Duodenal mucosa (tissue), 2 donors: Measurements from ENCODE around the gene HADHA.

Experiments used
- H3K27ac ChIP-seq: one replicate; pipeline ENCODE4 v1.7.0; 2013; ENCODE audit warnings: low read depth, low read length
- H3K27me3 ChIP-seq, 2 donors: one replicate each; pipeline ENCODE4 v1.7.0; 2013; ENCODE audit warnings: low read length in 2 of 2, control low read depth in 1 of 2; ENCODE audit not compliant: insufficient read depth in 2 of 2, control insufficient read depth in 1 of 2
- H3K36me3 ChIP-seq, 2 donors: one replicate each; pipeline ENCODE4 v1.7.0; 2013; ENCODE audit warnings: low read length in 2 of 2, control low read depth in 1 of 2; ENCODE audit not compliant: insufficient read depth in 2 of 2, control insufficient read depth in 1 of 2
- H3K4me1 ChIP-seq, 2 donors: one replicate each; pipeline ENCODE4 v1.7.0; 2013; ENCODE audit warnings: low read length in 2 of 2, control low read depth in 1 of 2; ENCODE audit not compliant: insufficient read depth in 2 of 2, control insufficient read depth in 1 of 2
- H3K4me3 ChIP-seq, 2 donors: one replicate each; pipeline ENCODE4 v1.7.0; 2013; ENCODE audit warnings: low read length in 2 of 2, low read depth in 1 of 2
- H3K9ac ChIP-seq, 2 donors: one replicate each; pipeline ENCODE4 v1.7.0; 2013; ENCODE audit warnings: low read length in 2 of 2, low read depth in 1 of 2
- H3K9me3 ChIP-seq, 2 donors: one replicate each; pipeline ENCODE4 v1.7.0; 2013; ENCODE audit warnings: low read length in 2 of 2, control low read depth in 1 of 2; ENCODE audit not compliant: control insufficient read depth in 1 of 2

The HADHA gene

GRCh38 chr2:26224095-26224494 is 20.3 kb downstream of the HADHA start:
- Histone ChIP-seq H3K4me1 (no peaks in the 10 kb centered on the region), H3K27me3 (no peaks in the 10 kb centered on the region), H3K36me3 (peaks cover 33 to 55% of the 10 kb centered on the region in 2 donors), H3K4me3 (no peak overlapping the region), H3K9me3 (no peaks in the 10 kb centered on the region), H3K27ac (no peak overlapping the region), H3K9ac (no peak overlapping the region)

- peaks cover 30 to 48% of the 10 kb centered on the region in 2 donors for H3K36me3 ChIP-seq
- H3K9me3 ChIP-seq, result no peaks in the 10 kb centered on the region
- no peak overlapping the region for H3K4me3 ChIP-seq
- no peaks in the 10 kb centered on the region for H3K4me1 ChIP-seq
- no peak overlapping the region for H3K9ac ChIP-seq
- no peaks in the 10 kb centered on the region for H3K27me3 ChIP-seq
- no peak overlapping the region for H3K27ac ChIP-seq
Measured at GRCh38 chr2:26223018-26223417, 21.4 kb downstream of the HADHA start.

- H3K9ac ChIP-seq, result no peak overlapping the region
- no peaks in the 10 kb centered on the region for H3K4me1 ChIP-seq
- no peaks in the 10 kb centered on the region for H3K9me3 ChIP-seq
- no peak overlapping the region for H3K27ac ChIP-seq
- H3K27me3 ChIP-seq, result no peaks in the 10 kb centered on the region
- no peak overlapping the region for H3K4me3 ChIP-seq
- peaks cover 51 to 87% of the 10 kb centered on the region in 2 donors for H3K36me3 ChIP-seq
Measured at GRCh38 chr2:26217720-26218119, 26.7 kb downstream of the HADHA start.

- Histone ChIP-seq H3K36me3 (peaks cover 51 to 87% of the 10 kb centered on the region in 2 donors), H3K27me3 (no peaks in the 10 kb centered on the region), H3K9ac (no peak overlapping the region), H3K4me3 (no peak overlapping the region), H3K27ac (no peak overlapping the region), H3K9me3 (no peaks in the 10 kb centered on the region), H3K4me1 (no peaks in the 10 kb centered on the region)
Measured at GRCh38 chr2:26216587-26216986, 27.8 kb downstream of the HADHA start.

GRCh38 chr2:26215833-26216232 is 28.6 kb downstream of the HADHA start:
- peaks cover 45 to 88% of the 10 kb centered on the region in 2 donors for H3K36me3 ChIP-seq
- no peak overlapping the region for H3K27ac ChIP-seq
- no peak overlapping the region for H3K4me3 ChIP-seq
- H3K27me3 ChIP-seq, result no peaks in the 10 kb centered on the region
- H3K9me3 ChIP-seq, result no peaks in the 10 kb centered on the region
- H3K4me1 ChIP-seq, result no peaks in the 10 kb centered on the region
- H3K9ac ChIP-seq, result no peak overlapping the region

GRCh38 chr2:26214759-26215158 is 29.7 kb downstream of the HADHA start:
- Histone ChIP-seq H3K9ac (no peak overlapping the region), H3K9me3 (no peaks in the 10 kb centered on the region), H3K4me3 (no peak overlapping the region), H3K4me1 (no peaks in the 10 kb centered on the region), H3K27me3 (no peaks in the 10 kb centered on the region), H3K36me3 (peaks cover 42 to 88% of the 10 kb centered on the region in 2 donors), H3K27ac (no peak overlapping the region)

- Histone ChIP-seq H3K27me3 (no peaks in the 10 kb centered on the region), H3K9ac (no peak overlapping the region), H3K4me3 (no peak overlapping the region), H3K9me3 (no peaks in the 10 kb centered on the region), H3K27ac (no peak overlapping the region), H3K4me1 (no peaks in the 10 kb centered on the region), H3K36me3 (peaks cover 54 to 99% of the 10 kb centered on the region in 2 donors)
Measured at GRCh38 chr2:26212011-26212410, 32.4 kb downstream of the HADHA start.

GRCh38 chr2:26203906-26204305 is 40.5 kb downstream of the HADHA start:
- H3K36me3 ChIP-seq, result peaks cover 49 to 90% of the 10 kb centered on the region in 2 donors
- no peaks in the 10 kb centered on the region for H3K9me3 ChIP-seq
- no peak overlapping the region for H3K4me3 ChIP-seq
- H3K4me1 ChIP-seq, result no peaks in the 10 kb centered on the region
- no peaks in the 10 kb centered on the region for H3K27me3 ChIP-seq
- H3K27ac ChIP-seq, result no peak overlapping the region
- no peak overlapping the region for H3K9ac ChIP-seq

GRCh38 chr2:26202981-26203490 is 41.4 kb downstream of the HADHA start:
- Histone ChIP-seq H3K27ac (no peak overlapping the region), H3K4me1 (no peaks in the 10 kb centered on the region), H3K4me3 (no peak overlapping the region), H3K27me3 (no peaks in the 10 kb centered on the region), H3K9ac (no peak overlapping the region), H3K36me3 (peaks cover 42 to 90% of the 10 kb centered on the region in 2 donors), H3K9me3 (no peaks in the 10 kb centered on the region)

GRCh38 chr2:26197516-26197915 is 46.9 kb downstream of the HADHA start:
- Histone ChIP-seq H3K9me3 (no peaks in the 10 kb centered on the region), H3K9ac (no peak overlapping the region), H3K36me3 (peaks cover 68 to 96% of the 10 kb centered on the region in 2 donors), H3K27ac (no peak overlapping the region), H3K27me3 (no peaks in the 10 kb centered on the region), H3K4me3 (no peak overlapping the region), H3K4me1 (no peaks in the 10 kb centered on the region)
